Spleen (tissue), 7 donors: ENCODE results near the gene TJP3.

Experiments
- POLR2A ChIP-seq, 3 donors: fragments of 450-650 bp; IDR thresholded peaks; one replicate each; pipeline ENCODE4 v1.5.1; 2017; ENCODE audit warnings: antibody characterized with exemption in 3 of 3, mild to moderate bottlenecking in 1 of 3
- POLR2AphosphoS5 ChIP-seq, 3 donors: sonication (generic); formaldehyde crosslinking; IDR thresholded peaks; one replicate each; pipeline ENCODE4 v1.5.1; 2017; ENCODE audit warnings: antibody characterized with exemption in 3 of 3
- TF ChIP-seq, protein P1 (sequence below), 11 experiments: fragments of 200-600 bp in 7 of 11; fragments of 450-650 bp in 4 of 11; sonication (generic) in 4 of 11; IDR thresholded peaks in 8 of 11; conservative IDR thresholded peaks in 3 of 11; 1 replicate in 7 of 11; 2 replicates in 4 of 11; pipeline versions ENCODE4 v1.4.0 to v1.8.0; 2016 to 2021; ENCODE audit warnings: antibody characterized with exemption in 11 of 11, inconsistent platforms in 4 of 11, mild to moderate bottlenecking in 1 of 11
- donor health status: DM: no; HTN: no; CAD: no; lungs with moderate emphysema.
- donor health status: DM: no; HTN: no; CAD: no.
- donor health status: DM: no; HTN: no; CAD: no.

- TF ChIP-seq POLR2A (IDR thresholded peaks at IDR 0.05) (no peak), POLR2AphosphoS5 (IDR thresholded peaks at IDR 0.05) (no peak)
- TF ChIP-seq, protein P1, sequence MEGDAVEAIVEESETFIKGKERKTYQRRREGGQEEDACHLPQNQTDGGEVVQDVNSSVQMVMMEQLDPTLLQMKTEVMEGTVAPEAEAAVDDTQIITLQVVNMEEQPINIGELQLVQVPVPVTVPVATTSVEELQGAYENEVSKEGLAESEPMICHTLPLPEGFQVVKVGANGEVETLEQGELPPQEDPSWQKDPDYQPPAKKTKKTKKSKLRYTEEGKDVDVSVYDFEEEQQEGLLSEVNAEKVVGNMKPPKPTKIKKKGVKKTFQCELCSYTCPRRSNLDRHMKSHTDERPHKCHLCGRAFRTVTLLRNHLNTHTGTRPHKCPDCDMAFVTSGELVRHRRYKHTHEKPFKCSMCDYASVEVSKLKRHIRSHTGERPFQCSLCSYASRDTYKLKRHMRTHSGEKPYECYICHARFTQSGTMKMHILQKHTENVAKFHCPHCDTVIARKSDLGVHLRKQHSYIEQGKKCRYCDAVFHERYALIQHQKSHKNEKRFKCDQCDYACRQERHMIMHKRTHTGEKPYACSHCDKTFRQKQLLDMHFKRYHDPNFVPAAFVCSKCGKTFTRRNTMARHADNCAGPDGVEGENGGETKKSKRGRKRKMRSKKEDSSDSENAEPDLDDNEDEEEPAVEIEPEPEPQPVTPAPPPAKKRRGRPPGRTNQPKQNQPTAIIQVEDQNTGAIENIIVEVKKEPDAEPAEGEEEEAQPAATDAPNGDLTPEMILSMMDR (IDR thresholded peaks at IDR 0.05 in 8 of 11, conservative IDR thresholded peaks at IDR 0.05 in 3 of 11) = no peak
These were observed 58.9 kb downstream of the TJP3 start for GRCh38 chr19:3767050-3767449.
